Nucleus accumbens (tissue), 56 donors: ENCODE data around the gene UFSP1.

ENCODE experiments used
- DNase-seq, 56 donors: peaks; one replicate each; lab custom pipeline; 2025; lab: John Stamatoyannopoulos, UW

The UFSP1 gene

GRCh38 chr7:100885440-100886141 lies 3.9 kb downstream of the UFSP1 start:
- DNase-seq = peak in 2 of 56 donors; percentile 11 to 12

GRCh38 chr7:100884736-100885439 lies 4.6 kb downstream of the UFSP1 start:
- DNase-seq = peak in 6 of 56 donors; percentile 5 to 34 (median 22)

- DNase-seq = peak in 2 of 56 donors; percentile 9 to 23
Measured at GRCh38 chr7:100882785-100883526, 6.6 kb downstream of the UFSP1 start.

GRCh38 chr7:100882201-100882600 lies 7.3 kb downstream of the UFSP1 start:
- no peak for DNase-seq

GRCh38 chr7:100881136-100881535 lies 8.4 kb downstream of the UFSP1 start:
- DNase-seq = no peak

GRCh38 chr7:100880645-100881044 lies 8.9 kb downstream of the UFSP1 start:
- DNase-seq = peak in 7 of 56 donors; percentile 13 to 43 (median 21)

GRCh38 chr7:100879685-100880261 lies 9.7 kb downstream of the UFSP1 start:
- peak in 14 of 56 donors; percentile 8 to 50 (median 27) for DNase-seq

- DNase-seq = no peak
Measured at GRCh38 chr7:100878685-100879084, 10.8 kb downstream of the UFSP1 start.

- no peak for DNase-seq
Measured at GRCh38 chr7:100878013-100878412, 11.5 kb downstream of the UFSP1 start.

GRCh38 chr7:100875356-100875751 lies 14.2 kb downstream of the UFSP1 start:
- peak in 6 of 56 donors; percentile 38 to 62 (median 54) for DNase-seq

- peak; percentile 84 to 99 (median 97) for DNase-seq
Measured at GRCh38 chr7:100874577-100875355, 14.7 kb downstream of the UFSP1 start, which contains the start of gene SRRT. TSS of gene SRRT (plus strand) at chr7:100875103. CDS start at chr7:100875591, 488 bp downstream.

GRCh38 chr7:100874300-100874576 lies 15.3 kb downstream of the UFSP1 start:
- no peak for DNase-seq

- DNase-seq = no peak
Measured at GRCh38 chr7:100873599-100874299, 15.8 kb downstream of the UFSP1 start.

- DNase-seq = peak in 3 of 56 donors; percentile 23 to 31 (median 27)
Measured at GRCh38 chr7:100867776-100868485, 21.6 kb downstream of the UFSP1 start.

- peak in 55 of 56 donors; percentile 15 to 93 (median 70) for DNase-seq
Measured at GRCh38 chr7:100867040-100867775, 22.3 kb downstream of the UFSP1 start, which contains the start of gene TRIP6. TSS of gene TRIP6 (plus strand) at chr7:100867387. CDS start at chr7:100867498, 111 bp downstream.

- DNase-seq = no peak
Measured at GRCh38 chr7:100866729-100867039, 22.8 kb downstream of the UFSP1 start.

GRCh38 chr7:100865938-100866728 lies 23.4 kb downstream of the UFSP1 start:
- peak in 53 of 56 donors; percentile 8 to 94 (median 75) for DNase-seq
